ENCODE results near the gene SPATA33.

GRCh38 chr16:89643769-89644300, 13.8 kb upstream of the SPATA33 start:
- TF ChIP-seq, protein P1, sequence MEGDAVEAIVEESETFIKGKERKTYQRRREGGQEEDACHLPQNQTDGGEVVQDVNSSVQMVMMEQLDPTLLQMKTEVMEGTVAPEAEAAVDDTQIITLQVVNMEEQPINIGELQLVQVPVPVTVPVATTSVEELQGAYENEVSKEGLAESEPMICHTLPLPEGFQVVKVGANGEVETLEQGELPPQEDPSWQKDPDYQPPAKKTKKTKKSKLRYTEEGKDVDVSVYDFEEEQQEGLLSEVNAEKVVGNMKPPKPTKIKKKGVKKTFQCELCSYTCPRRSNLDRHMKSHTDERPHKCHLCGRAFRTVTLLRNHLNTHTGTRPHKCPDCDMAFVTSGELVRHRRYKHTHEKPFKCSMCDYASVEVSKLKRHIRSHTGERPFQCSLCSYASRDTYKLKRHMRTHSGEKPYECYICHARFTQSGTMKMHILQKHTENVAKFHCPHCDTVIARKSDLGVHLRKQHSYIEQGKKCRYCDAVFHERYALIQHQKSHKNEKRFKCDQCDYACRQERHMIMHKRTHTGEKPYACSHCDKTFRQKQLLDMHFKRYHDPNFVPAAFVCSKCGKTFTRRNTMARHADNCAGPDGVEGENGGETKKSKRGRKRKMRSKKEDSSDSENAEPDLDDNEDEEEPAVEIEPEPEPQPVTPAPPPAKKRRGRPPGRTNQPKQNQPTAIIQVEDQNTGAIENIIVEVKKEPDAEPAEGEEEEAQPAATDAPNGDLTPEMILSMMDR (IDR thresholded peaks at IDR 0.05; ENCODE audit: borderline replicate concordance, extremely low read depth, low read length, poor library complexity, severe bottlenecking) = no peak
- TF ChIP-seq EZH2 (IDR thresholded peaks at IDR 0.05; ENCODE audit: borderline replicate concordance, low read depth, low read length, severe bottlenecking) = no peak

All from DND-41 (cell line).